ENCODE measurements around the gene TBC1D10B. TPM values are rescaled to one million over a fixed set of nuclear protein-coding genes. Genes with fewer than 3 reads are reported as not detected.
A peak's percentile ranks its signal among the peaks of the same experiment; 100 is the strongest.
"Not testable (repeated sequence)": the region's sequence is repeated elsewhere in the genome, so short reads cannot be mapped to it uniquely, and the experiment has no call there.

TBC1D10B gene
- total RNA-seq, 1 donor from 2014 or later = 8.2 TPM

GRCh38 chr16:30346286-30346685, 24.0 kb downstream of the TBC1D10B start:
- H3K36me3 ChIP-seq = no peaks in the 10 kb centered on the region
- H3K9ac ChIP-seq = no peak overlapping the region
- no peak overlapping the region for H3K4me2 ChIP-seq
- Mint-ChIP-seq H3K4me3 (no peak overlapping the region), H3K4me1 (no peaks in the 10 kb centered on the region), H3K27me3 (ENCODE audit: insufficient read depth, low read depth) (peaks cover 3% of the 10 kb centered on the region), H3K27ac (no peak overlapping the region), H3K36me3 (peaks cover 8% of the 10 kb centered on the region), H3K9me3 (no peaks in the 10 kb centered on the region)
- peaks cover 11% of the 10 kb centered on the region for H3F3A ChIP-seq (ENCODE audit: low read depth)
- H3K27ac ChIP-seq = no peak overlapping the region
- TF ChIP-seq EZH2phosphoT487 (IDR thresholded peaks at IDR 0.05) (no peak), EZH2 (IDR thresholded peaks at IDR 0.05) (no peak), CTCF (IDR thresholded peaks at IDR 0.05) (no peak)
- H4K20me1 ChIP-seq (ENCODE audit: low read depth) = peaks cover 2% of the 10 kb centered on the region
- no peaks in the 10 kb centered on the region for H3K9me3 ChIP-seq (ENCODE audit: low read depth)
- no peaks in the 10 kb centered on the region for H3K4me1 ChIP-seq
- no peak overlapping the region for H2AFZ ChIP-seq (replicated peaks)
- no peak for DNase-seq (ENCODE audit: low spot score)
- no peaks in the 10 kb centered on the region for H3K27me3 ChIP-seq
- no peak overlapping the region for H3K4me3 ChIP-seq
- no peaks in the 10 kb centered on the region for H3K79me2 ChIP-seq (ENCODE audit: low read depth)

- not testable (repeated sequence) for H3K4me2 ChIP-seq; H3K9me3 Mint-ChIP-seq; H3K27me3 Mint-ChIP-seq (ENCODE audit: insufficient read depth, low read depth); H3K4me3 Mint-ChIP-seq; H4K20me1 ChIP-seq (ENCODE audit: low read depth); H3K4me1 Mint-ChIP-seq; H3K36me3 Mint-ChIP-seq; H3F3A ChIP-seq (ENCODE audit: low read depth); H3K27ac Mint-ChIP-seq; H3K79me2 ChIP-seq (ENCODE audit: low read depth); DNase-seq (ENCODE audit: low spot score); H3K9ac ChIP-seq; H3K27me3 ChIP-seq; H3K36me3 ChIP-seq; H3K27ac ChIP-seq; H3K4me3 ChIP-seq; H3K4me1 ChIP-seq; H2AFZ ChIP-seq (replicated peaks); H3K9me3 ChIP-seq (ENCODE audit: low read depth)
Observed at GRCh38 chr16:30343491-30343820, 26.8 kb downstream of the TBC1D10B start.

- no peak for TF ChIP-seq EZH2 (IDR thresholded peaks at IDR 0.05)
- no peak for TF ChIP-seq EZH2phosphoT487 (IDR thresholded peaks at IDR 0.05)
- TF ChIP-seq CTCF (IDR thresholded peaks at IDR 0.05) = no peak
- Histone ChIP-seq H3K4me1 (no peaks in the 10 kb centered on the region), H2AFZ (replicated peaks) (no peak overlapping the region)
Observed at GRCh38 chr16:30342751-30343490, 27.4 kb downstream of the TBC1D10B start.

GRCh38 chr16:30341971-30342370, 28.3 kb downstream of the TBC1D10B start:
- H3K27me3 ChIP-seq; H3K36me3 ChIP-seq; H4K20me1 ChIP-seq (ENCODE audit: low read depth); H3K27me3 Mint-ChIP-seq (ENCODE audit: insufficient read depth, low read depth); H3K9ac ChIP-seq; H3K4me2 ChIP-seq; H2AFZ ChIP-seq (replicated peaks); H3F3A ChIP-seq (ENCODE audit: low read depth); H3K9me3 ChIP-seq (ENCODE audit: low read depth); H3K9me3 Mint-ChIP-seq; H3K36me3 Mint-ChIP-seq; DNase-seq (ENCODE audit: low spot score); H3K79me2 ChIP-seq (ENCODE audit: low read depth); H3K4me3 Mint-ChIP-seq; H3K4me3 ChIP-seq; H3K4me1 Mint-ChIP-seq; H3K4me1 ChIP-seq; H3K27ac ChIP-seq: not testable (repeated sequence)
- H3K27ac Mint-ChIP-seq = peak overlapping the region; percentile 63

More at GRCh38 chr16:30342751-30343490, 27.4 kb downstream of the TBC1D10B start:
- Mint-ChIP-seq H3K4me1 (no peaks in the 10 kb centered on the region), H3K27me3 (ENCODE audit: insufficient read depth, low read depth) (peaks cover 4% of the 10 kb centered on the region), H3K27ac (no peak overlapping the region), H3K9me3 (no peaks in the 10 kb centered on the region), H3K4me3 (no peak overlapping the region), H3K36me3 (no peaks in the 10 kb centered on the region)
- Histone ChIP-seq H3K4me2 (no peak overlapping the region), H3K9me3 (ENCODE audit: low read depth) (no peaks in the 10 kb centered on the region), H3F3A (ENCODE audit: low read depth) (no peaks in the 10 kb centered on the region), H3K79me2 (ENCODE audit: low read depth) (no peaks in the 10 kb centered on the region), H4K20me1 (ENCODE audit: low read depth) (no peaks in the 10 kb centered on the region), H3K27me3 (no peaks in the 10 kb centered on the region), H3K9ac (no peak overlapping the region), H3K36me3 (no peaks in the 10 kb centered on the region), H3K4me3 (no peak overlapping the region), H3K27ac (no peak overlapping the region)
- DNase-seq (ENCODE audit: low spot score) = no peak

Data from neural progenitor cell (in vitro differentiated cells).